ENCODE data around the gene CIBAR2. TPM values are rescaled to one million over a fixed set of nuclear protein-coding genes. Genes with fewer than 3 reads are reported as not detected.

The CIBAR2 gene
- total RNA-seq, 2 experiments from 2014 or later = not detected

- Histone ChIP-seq H3K27ac (ENCODE audit: low read depth in 1 of 2, low read length in 2 of 2) (no peak overlapping the region), H3K36me3 (ENCODE audit: insufficient read depth, low read length) (no peaks in the 10 kb centered on the region), H3K9me3 (ENCODE audit: control insufficient read depth in 1 of 2, insufficient read depth in 1 of 2, low read length in 2 of 2) (no peaks in the 10 kb centered on the region), H3K4me1 (ENCODE audit: insufficient read depth, low read length) (peaks cover 39% of the 10 kb centered on the region), H3K4me3 (ENCODE audit: low read length) (no peak overlapping the region), H3K27me3 (ENCODE audit: control insufficient read depth in 1 of 2, insufficient read depth in 2 of 2, low read length in 2 of 2) (no peaks in the 10 kb centered on the region)
- Mint-ChIP-seq H3K27me3 (no peaks in the 10 kb centered on the region), H3K4me1 (ENCODE audit: low read depth) (peaks cover 36% of the 10 kb centered on the region), H3K4me3 (no peak overlapping the region), H3K36me3 (ENCODE audit: low read depth) (no peaks in the 10 kb centered on the region), H3K27ac (no peak overlapping the region), H3K9me3 (no peaks in the 10 kb centered on the region)
- DNase-seq (no peak), ATAC-seq (ENCODE audit: poor library complexity) (no peak)
- ChIA-PET POLR2A (no interaction called here), CTCF (no interaction called here)
- TF ChIP-seq CTCF (IDR thresholded peaks at IDR 0.05) = no peak
- intact Hi-C loops (cut with DNase I, micrococcal nuclease) = no loop called here
Measured at GRCh38 chr16:85107083-85107482, 5.2 kb downstream of the CIBAR2 start.

- Histone ChIP-seq H3K27ac (ENCODE audit: low read depth in 1 of 2, low read length in 2 of 2) (peak overlapping the region in 1 of 2 donors; percentile 7), H3K4me1 (ENCODE audit: insufficient read depth, low read length) (peaks cover 42% of the 10 kb centered on the region), H3K36me3 (ENCODE audit: insufficient read depth, low read length) (no peaks in the 10 kb centered on the region), H3K27me3 (ENCODE audit: control insufficient read depth in 1 of 2, insufficient read depth in 2 of 2, low read length in 2 of 2) (no peaks in the 10 kb centered on the region), H3K9me3 (ENCODE audit: control insufficient read depth in 1 of 2, insufficient read depth in 1 of 2, low read length in 2 of 2) (no peaks in the 10 kb centered on the region), H3K4me3 (ENCODE audit: low read length) (no peak overlapping the region)
- DNase-seq (no peak), ATAC-seq (ENCODE audit: poor library complexity) (no peak)
- intact Hi-C loops (cut with DNase I, micrococcal nuclease) = no loop called here
- CTCF ChIA-PET = interaction anchor here (0.8 kb wide), 1 partner anchor 10 kb away, joined by 3 read pairs; no protein-coding TSS in a partner anchor
- Mint-ChIP-seq H3K4me1 (ENCODE audit: low read depth) (peaks cover 39% of the 10 kb centered on the region), H3K9me3 (no peaks in the 10 kb centered on the region), H3K27me3 (no peaks in the 10 kb centered on the region), H3K4me3 (no peak overlapping the region), H3K36me3 (ENCODE audit: low read depth) (no peaks in the 10 kb centered on the region), H3K27ac (peak overlapping the region; percentile 94)
- POLR2A ChIA-PET = interaction anchor here (1.0 to 2.0 kb wide), 6 partner anchors 10 to 94 kb away, joined by 4 to 14 read pairs (median 6); partner anchors contain the start of genes KIAA0513 and ZDHHC7
- TF ChIP-seq CTCF (IDR thresholded peaks at IDR 0.05) = no peak
Measured at GRCh38 chr16:85105475-85105874, 6.8 kb downstream of the CIBAR2 start.

- Histone ChIP-seq H3K9me3 (ENCODE audit: control insufficient read depth in 1 of 2, insufficient read depth in 1 of 2, low read length in 2 of 2) (no peaks in the 10 kb centered on the region), H3K4me1 (ENCODE audit: insufficient read depth, low read length) (peaks cover 44% of the 10 kb centered on the region), H3K27ac (ENCODE audit: low read depth in 1 of 2, low read length in 2 of 2) (peak overlapping the region; percentile 7 to 47), H3K4me3 (ENCODE audit: low read length) (no peak overlapping the region), H3K36me3 (ENCODE audit: insufficient read depth, low read length) (no peaks in the 10 kb centered on the region), H3K27me3 (ENCODE audit: control insufficient read depth in 1 of 2, insufficient read depth in 2 of 2, low read length in 2 of 2) (no peaks in the 10 kb centered on the region)
- Mint-ChIP-seq H3K36me3 (ENCODE audit: low read depth) (no peaks in the 10 kb centered on the region), H3K27me3 (no peaks in the 10 kb centered on the region), H3K4me1 (ENCODE audit: low read depth) (peaks cover 39% of the 10 kb centered on the region), H3K4me3 (peak overlapping the region; percentile 52), H3K9me3 (no peaks in the 10 kb centered on the region), H3K27ac (peak overlapping the region; percentile 94)
- ChIA-PET CTCF (interaction anchor here (0.7 to 1.8 kb wide), 2 partner anchors 10 to 18 kb away, joined by 3 to 5 read pairs; no protein-coding TSS in a partner anchor), POLR2A (interaction anchor here (0.6 to 2.0 kb wide), 8 partner anchors 10 to 512 kb away, joined by 3 to 14 read pairs (median 4); partner anchors contain the start of genes KIAA0513 and ZDHHC7)
- TF ChIP-seq CTCF (IDR thresholded peaks at IDR 0.05) = no peak
- ATAC-seq (ENCODE audit: poor library complexity) (peak; percentile 86), DNase-seq (peak in 6 of 14 experiments; percentile 17 to 85 (median 44))
- intact Hi-C loops (cut with DNase I, micrococcal nuclease) = no loop called here
Measured at GRCh38 chr16:85104821-85105391, 7.4 kb downstream of the CIBAR2 start.
